H9 (cell line): Measurements from ENCODE around the gene DMXL2. TPM values are rescaled to one million over a fixed set of nuclear protein-coding genes. Genes with fewer than 3 reads are reported as not detected.

Source experiments
- DNase-seq: peaks from one replicate; pipeline ENCODE4 v3.0.0-alpha.2; 2017
- H2AFZ ChIP-seq: one replicate; pipeline ENCODE4 v1.6.1; 2013; ENCODE audit warnings: mild to moderate bottlenecking, low read length, control low read depth, moderate library complexity
- H2AK5ac ChIP-seq: 2 replicates; pipeline ENCODE4 v1.6.1; 2013; ENCODE audit warnings: low read length, control low read depth, mixed read lengths; ENCODE audit not compliant: insufficient read length
- H2BK120ac ChIP-seq: one replicate; pipeline ENCODE4 v1.6.1; 2013; ENCODE audit warnings: low read depth, mild to moderate bottlenecking, low read length, control low read depth, inconsistent platforms; ENCODE audit not compliant: poor library complexity, severe bottlenecking
- H2BK12ac ChIP-seq: 2 replicates; pipeline ENCODE4 v1.6.1; 2013; ENCODE audit warnings: low read length, control low read depth, mixed read lengths, low read depth; ENCODE audit not compliant: insufficient read length
- H2BK15ac ChIP-seq: 2 replicates; pipeline ENCODE4 v1.6.1; 2013; ENCODE audit warnings: low read depth, low read length, control low read depth
- H2BK20ac ChIP-seq: one replicate; pipeline ENCODE4 v1.6.1; 2013; ENCODE audit warnings: low read depth, mild to moderate bottlenecking, low read length, control low read depth, inconsistent platforms; ENCODE audit not compliant: poor library complexity, severe bottlenecking
- H2BK5ac ChIP-seq: 2 replicates; pipeline ENCODE4 v1.6.1; 2013; ENCODE audit warnings: low read length, control low read depth, mixed read lengths; ENCODE audit not compliant: insufficient read length
- H3K14ac ChIP-seq: 2 replicates; pipeline ENCODE4 v1.6.1; 2013; ENCODE audit warnings: low read length, control low read depth; ENCODE audit not compliant: insufficient read depth
- H3K18ac ChIP-seq: 2 replicates; pipeline ENCODE4 v1.6.1; 2013; ENCODE audit warnings: low read depth, mild to moderate bottlenecking, mixed read lengths, low read length, control low read depth; ENCODE audit not compliant: insufficient read length
- H3K23ac ChIP-seq: 2 replicates; pipeline ENCODE4 v1.6.1; 2013; ENCODE audit warnings: low read length, control low read depth, mixed read lengths, low read depth; ENCODE audit not compliant: insufficient read length
- H3K23me2 ChIP-seq: 2 replicates; pipeline ENCODE4 v1.6.1; 2013; ENCODE audit warnings: low read depth, mild to moderate bottlenecking, mixed read lengths, low read length, control low read depth; ENCODE audit not compliant: insufficient read length, poor library complexity, severe bottlenecking
- H3K27ac ChIP-seq: 2 replicates; pipeline ENCODE4 v1.5.1; 2013; ENCODE audit warnings: low read length, control low read depth, mixed read lengths, low read depth; ENCODE audit not compliant: insufficient read length
- H3K27me3 ChIP-seq: 2 replicates; pipeline ENCODE4 v1.6.1; 2013; ENCODE audit warnings: low read length, control low read depth, inconsistent platforms; ENCODE audit not compliant: insufficient read depth
- H3K4ac ChIP-seq: 2 replicates; pipeline ENCODE4 v1.6.1; 2013; ENCODE audit warnings: low read depth, mild to moderate bottlenecking, control low read depth, inconsistent platforms, low read length, moderate library complexity
- H3K4me1 ChIP-seq: 2 replicates; pipeline ENCODE4 v1.6.1; 2013; ENCODE audit warnings: low read length, control low read depth, inconsistent platforms; ENCODE audit not compliant: insufficient read depth
- H3K4me2 ChIP-seq: 2 replicates; pipeline ENCODE4 v1.6.1; 2013; ENCODE audit warnings: low read length, control low read depth, mixed read lengths; ENCODE audit not compliant: insufficient read length, insufficient read depth
- H3K56ac ChIP-seq: 2 replicates; pipeline ENCODE4 v1.6.1; 2013; ENCODE audit warnings: low read depth, mild to moderate bottlenecking, mixed read lengths, low read length, control low read depth; ENCODE audit not compliant: insufficient read length
- H3K79me1 ChIP-seq: 2 replicates; pipeline ENCODE4 v1.6.1; 2013; ENCODE audit warnings: low read depth, mild to moderate bottlenecking, moderate library complexity, low read length, control low read depth, inconsistent platforms; ENCODE audit not compliant: insufficient read depth, poor library complexity, severe bottlenecking
- H3K79me2 ChIP-seq: 2 replicates; pipeline ENCODE4 v1.6.1; 2013; ENCODE audit warnings: low read length, control low read depth, inconsistent platforms; ENCODE audit not compliant: insufficient read depth
- H3K9ac ChIP-seq: 2 replicates; pipeline ENCODE4 v1.6.1; 2013; ENCODE audit warnings: low read length, control low read depth, mixed read lengths; ENCODE audit not compliant: insufficient read length; ENCODE audit errors: extremely low read depth
- H3K9me3 ChIP-seq: one replicate; pipeline ENCODE4 v1.6.1; 2013; ENCODE audit warnings: low read depth, low read length, inconsistent platforms; ENCODE audit not compliant: control insufficient read depth
- H3T11ph ChIP-seq: one replicate; pipeline ENCODE4 v1.6.1; 2013; ENCODE audit warnings: mild to moderate bottlenecking, low read length, control low read depth, inconsistent platforms
- H4K20me1 ChIP-seq: one replicate; pipeline ENCODE4 v1.6.1; 2013; ENCODE audit not compliant: control insufficient read depth, insufficient read length, insufficient read depth
- H4K5ac ChIP-seq: 2 replicates; pipeline ENCODE4 v1.6.1; 2013; ENCODE audit warnings: low read depth, mild to moderate bottlenecking, mixed read lengths, low read length, control low read depth; ENCODE audit not compliant: insufficient read length
- H4K8ac ChIP-seq: replicated peaks from 2 replicates; pipeline ENCODE4 v1.6.1; 2013; ENCODE audit warnings: low read length, control low read depth, mixed read lengths, low read depth; ENCODE audit not compliant: insufficient read length
- H4K91ac ChIP-seq: 2 replicates; pipeline ENCODE4 v1.6.1; 2013; ENCODE audit warnings: low read depth, mild to moderate bottlenecking, moderate library complexity, mixed read lengths, low read length, control low read depth; ENCODE audit not compliant: insufficient read length
- H3K27ac Mint-ChIP-seq, 3 experiments: 2 replicates in 2 of 3; 3 replicates in 1 of 3; pipeline ENCODE4 v1.8.0; 2020 to 2021; ENCODE audit warnings: mixed read lengths in 3 of 3, mild to moderate bottlenecking in 1 of 3, moderate library complexity in 1 of 3
- H3K27me3 Mint-ChIP-seq: 2 replicates; pipeline ENCODE4 v1.8.0; 2021; ENCODE audit warnings: low read depth, mild to moderate bottlenecking, moderate library complexity, mixed read lengths
- H3K36me3 Mint-ChIP-seq, 3 experiments: 2 replicates in 2 of 3; 3 replicates in 1 of 3; pipeline ENCODE4 v1.8.0; 2020 to 2021; ENCODE audit warnings: low read depth in 3 of 3, mixed read lengths in 3 of 3; ENCODE audit not compliant: insufficient read depth in 1 of 3
- H3K4me1 Mint-ChIP-seq, 2 experiments: 2 replicates each; pipeline ENCODE4 v1.8.0; 2020; ENCODE audit warnings: mixed read lengths in 2 of 2
- H3K4me3 Mint-ChIP-seq, 2 experiments: 2 replicates in 1 of 2; 3 replicates in 1 of 2; pipeline ENCODE4 v1.8.0; 2020 to 2021; ENCODE audit warnings: mild to moderate bottlenecking in 2 of 2, mixed read lengths in 2 of 2, moderate library complexity in 1 of 2
- H3K9me3 Mint-ChIP-seq, 2 experiments: 2 replicates in 1 of 2; 3 replicates in 1 of 2; pipeline ENCODE4 v1.8.0; 2020; ENCODE audit warnings: mild to moderate bottlenecking in 2 of 2, mixed read lengths in 2 of 2, moderate library complexity in 1 of 2
- CTCF ChIP-seq: fragments of 200-600 bp; sonication (generic); conservative IDR thresholded peaks from 3 replicates; pipeline ENCODE4 v1.8.0; 2021; ENCODE audit warnings: antibody characterized with exemption, mild to moderate bottlenecking
- WGBS: extraction: QIAGEN DNeasy Blood & Tissue Kit; methylation state at CpG from one replicate; pipeline ENCODE4 v1.1.7; 2013; ENCODE audit warnings: missing lambda C conversion rate, low lambda C conversion rate, mixed read lengths; ENCODE audit not compliant: insufficient read length; ENCODE audit errors: extremely low coverage; 5-methylcytosine and 5-hydroxymethylcytosine counted together
- total RNA-seq: library from RNA; stranded (reverse); gene quantifications from 2 replicates; pipeline ENCODE4 v1.2.1, GENCODE V29; 2021

The DMXL2 gene
- total RNA-seq, 1 experiment from 2014 or later, result 13.9 TPM

- Mint-ChIP-seq H3K27ac (no peak overlapping the region), H3K9me3 (no peaks in the 10 kb centered on the region; a peak in 1 of 5 replicates), H3K4me3 (no peak overlapping the region), H3K4me1 (peaks cover 7 to 16% of the 10 kb centered on the region in 2 experiments), H3K27me3 (no peaks in the 10 kb centered on the region), H3K36me3 (peaks cover 1 to 11% (median 3%) of the 10 kb centered on the region in 3 experiments; a peak in 2 of 7 replicates)
- Histone ChIP-seq H3K79me2 (no peaks in the 10 kb centered on the region), H3K4ac (no peak overlapping the region), H4K8ac (no peak overlapping the region), H3K56ac (no peak overlapping the region), H3K14ac (no peak overlapping the region), H2AFZ (no peak overlapping the region), H2BK5ac (no peak overlapping the region), H3K9ac (no peak overlapping the region), H3K23me2 (no peaks in the 10 kb centered on the region), H2BK120ac (no peak overlapping the region), H4K5ac (no peak overlapping the region), H3T11ph (no peak overlapping the region), H3K4me2 (no peak overlapping the region), H3K18ac (no peak overlapping the region), H2BK12ac (no peak overlapping the region), H2BK20ac (no peak overlapping the region), H3K4me1 (no peaks in the 10 kb centered on the region), H3K27ac (no peak overlapping the region), H3K27me3 (no peaks in the 10 kb centered on the region), H4K91ac (no peak overlapping the region), H2AK5ac (no peak overlapping the region), H3K9me3 (no peaks in the 10 kb centered on the region), H2BK15ac (no peak overlapping the region), H3K23ac (no peak overlapping the region), H4K20me1 (no peaks in the 10 kb centered on the region), H3K79me1 (no peaks in the 10 kb centered on the region)
- DNase-seq, result no peak
- no CpG with 5 or more reads among the region's 7 CpGs for WGBS
- TF ChIP-seq CTCF, result no peak
Observed at GRCh38 chr15:51448622-51449399, 173.8 kb downstream of the DMXL2 start.
